GM23338 (cell line): Measurements from ENCODE around the gene PCK2. TPM values are rescaled to one million over a fixed set of nuclear protein-coding genes. Genes with fewer than 3 reads are reported as not detected.

Source experiments
- ATAC-seq: fragments of 200-7000 bp; cut with Tn5 transposase; 3 replicates; pipeline ENCODE4 v1.9.1; 2020
- DNase-seq: peaks from one replicate; pipeline ENCODE4 v3.0.0-alpha.2; 2015; ENCODE audit warnings: low spot score
- H2AFZ ChIP-seq: fragments of 200-600 bp; sonication (generic); 2 replicates; pipeline ENCODE4 v1.8.0; 2016; ENCODE audit warnings: antibody characterized with exemption, mild to moderate bottlenecking, moderate library complexity
- H3F3A ChIP-seq: fragments of 200-600 bp; sonication (generic); replicated peaks from 2 replicates; pipeline ENCODE4 v1.8.0; 2017; ENCODE audit warnings: antibody characterized with exemption, mixed run types, low read depth
- H3K27ac ChIP-seq: fragments of 200-600 bp; sonication (generic); 2 replicates; pipeline ENCODE4 v1.6.1; 2016; ENCODE audit warnings: low read depth
- H3K27me3 ChIP-seq: fragments of 200-600 bp; sonication (generic); 2 replicates; pipeline ENCODE4 v1.8.0; 2016; ENCODE audit warnings: mild to moderate bottlenecking, mixed run types, moderate library complexity; ENCODE audit not compliant: insufficient read depth
- H3K36me3 ChIP-seq: fragments of 200-600 bp; sonication (generic); 2 replicates; pipeline ENCODE4 v1.8.0; 2016; ENCODE audit warnings: mild to moderate bottlenecking; ENCODE audit not compliant: insufficient read depth
- H3K4me1 ChIP-seq: fragments of 200-600 bp; sonication (generic); 2 replicates; pipeline ENCODE4 v1.8.0; 2016; ENCODE audit warnings: mild to moderate bottlenecking, moderate library complexity; ENCODE audit not compliant: insufficient read depth
- H3K4me2 ChIP-seq: fragments of 200-600 bp; sonication (generic); 2 replicates; pipeline ENCODE4 v1.7.1; 2017; ENCODE audit warnings: mixed run types
- H3K4me3 ChIP-seq: fragments of 200-600 bp; sonication (generic); 2 replicates; pipeline ENCODE4 v1.6.1; 2016; ENCODE audit warnings: mixed run types
- H3K79me2 ChIP-seq: fragments of 200-600 bp; sonication (generic); replicated peaks from 2 replicates; pipeline ENCODE4 v1.8.0; 2017; ENCODE audit warnings: mild to moderate bottlenecking; ENCODE audit not compliant: insufficient read depth
- H3K9me2 ChIP-seq: fragments of 200-600 bp; sonication (generic); 2 replicates; pipeline ENCODE4 v1.8.0; 2017; ENCODE audit not compliant: insufficient read depth
- H4K20me1 ChIP-seq: fragments of 200-600 bp; sonication (generic); replicated peaks from 2 replicates; pipeline ENCODE4 v1.8.0; 2017; ENCODE audit warnings: mild to moderate bottlenecking; ENCODE audit not compliant: insufficient read depth
- H3K27ac Mint-ChIP-seq: 2 replicates; pipeline ENCODE4 v1.8.0; 2020; ENCODE audit warnings: inconsistent platforms, mild to moderate bottlenecking, moderate library complexity, mixed read lengths
- H3K27me3 Mint-ChIP-seq: 3 replicates; pipeline ENCODE4 v1.8.0; 2022; ENCODE audit warnings: low read depth, mild to moderate bottlenecking, moderate library complexity, mixed read lengths, inconsistent platforms; ENCODE audit not compliant: insufficient read depth, poor library complexity
- H3K36me3 Mint-ChIP-seq: 3 replicates; pipeline ENCODE4 v1.8.0; 2021; ENCODE audit warnings: low read depth, mild to moderate bottlenecking, inconsistent platforms, moderate library complexity, mixed read lengths
- H3K4me1 Mint-ChIP-seq: 3 replicates; pipeline ENCODE4 v1.8.0; 2020; ENCODE audit warnings: mild to moderate bottlenecking, inconsistent platforms, mixed read lengths
- H3K4me3 Mint-ChIP-seq: 3 replicates; pipeline ENCODE4 v1.8.0; 2021; ENCODE audit warnings: moderate library complexity, mild to moderate bottlenecking, inconsistent platforms, mixed read lengths
- H3K9me3 Mint-ChIP-seq: 3 replicates; pipeline ENCODE4 v1.8.0; 2020; ENCODE audit warnings: moderate library complexity, mild to moderate bottlenecking, inconsistent platforms, mixed read lengths
- CREB1 ChIP-seq: fragments of 250-450 bp; sonication (Bioruptor Pico); IDR thresholded peaks from 2 replicates; pipeline ENCODE4 v1.5.0; 2020; ENCODE audit warnings: low read depth, mild to moderate bottlenecking, moderate library complexity
- EZH2phosphoT487 ChIP-seq: fragments of 200-600 bp; sonication (generic); IDR thresholded peaks from one replicate; pipeline ENCODE4 v1.8.1; 2018; ENCODE audit warnings: antibody characterized with exemption; ENCODE audit not compliant: unreplicated experiment
- NANOG ChIP-seq: IDR thresholded peaks from 2 replicates; pipeline ENCODE4 v1.6.1; 2016; ENCODE audit warnings: antibody characterized with exemption, borderline replicate concordance
- POLR2AphosphoS5 ChIP-seq: IDR thresholded peaks from 2 replicates; pipeline ENCODE4 v1.6.1; 2016; ENCODE audit warnings: antibody characterized with exemption, low read depth
- STAT1 ChIP-seq: IDR thresholded peaks from one replicate; pipeline ENCODE4 v1.6.1; 2016; ENCODE audit warnings: antibody characterized with exemption; ENCODE audit not compliant: unreplicated experiment
- ZNF114 ChIP-seq: fragments of 250-450 bp; sonication (Bioruptor Pico); IDR thresholded peaks from 2 replicates; pipeline ENCODE4 v1.5.0; 2020; ENCODE audit warnings: mild to moderate bottlenecking, moderate library complexity
- ZNF331 ChIP-seq: fragments of 250-450 bp; sonication (Bioruptor Pico); IDR thresholded peaks from 2 replicates; pipeline ENCODE4 v1.5.0; 2020; ENCODE audit warnings: low read depth, mild to moderate bottlenecking, moderate library complexity
- polyA plus RNA-seq: library from polyadenylated mRNA; unstranded; fragments of >200 nt; fragmentation: Nextera tagmentation; extraction: Ambion mirVana; gene quantifications from 2 replicates; pipeline ENCODE4 v1.2.1, GENCODE V29; 2016
- total RNA-seq: library from RNA; depleted of rRNA; stranded (reverse); fragments of >200 nt; shearing (Covaris generic); gene quantifications from 2 replicates; pipeline ENCODE4 v1.2.3, GENCODE V29; 2014
- TF ChIP-seq, protein P1 (sequence below), 2 experiments: fragments of 200-600 bp in 1 of 2; sonication (generic) in 1 of 2; conservative IDR thresholded peaks; 2 replicates each; pipeline versions ENCODE4 v1.5.1 to v1.6.1; 2016 to 2017; ENCODE audit warnings: antibody characterized with exemption in 2 of 2, low read depth in 2 of 2, mild to moderate bottlenecking in 2 of 2, moderate library complexity in 1 of 2
- TF ChIP-seq, protein P2 (sequence below): fragments of 250-450 bp; sonication (Bioruptor Pico); IDR thresholded peaks from 2 replicates; pipeline ENCODE4 v1.5.0; 2020; ENCODE audit warnings: mild to moderate bottlenecking, moderate library complexity
- TF ChIP-seq, protein P3 (sequence below): IDR thresholded peaks from one replicate; pipeline ENCODE4 v1.6.1; 2018; ENCODE audit warnings: antibody characterized with exemption; ENCODE audit not compliant: unreplicated experiment

The PCK2 gene
- total and polyA plus RNA-seq, 2 experiments from 2014 or later = 53.5 to 103 TPM

DNA sequence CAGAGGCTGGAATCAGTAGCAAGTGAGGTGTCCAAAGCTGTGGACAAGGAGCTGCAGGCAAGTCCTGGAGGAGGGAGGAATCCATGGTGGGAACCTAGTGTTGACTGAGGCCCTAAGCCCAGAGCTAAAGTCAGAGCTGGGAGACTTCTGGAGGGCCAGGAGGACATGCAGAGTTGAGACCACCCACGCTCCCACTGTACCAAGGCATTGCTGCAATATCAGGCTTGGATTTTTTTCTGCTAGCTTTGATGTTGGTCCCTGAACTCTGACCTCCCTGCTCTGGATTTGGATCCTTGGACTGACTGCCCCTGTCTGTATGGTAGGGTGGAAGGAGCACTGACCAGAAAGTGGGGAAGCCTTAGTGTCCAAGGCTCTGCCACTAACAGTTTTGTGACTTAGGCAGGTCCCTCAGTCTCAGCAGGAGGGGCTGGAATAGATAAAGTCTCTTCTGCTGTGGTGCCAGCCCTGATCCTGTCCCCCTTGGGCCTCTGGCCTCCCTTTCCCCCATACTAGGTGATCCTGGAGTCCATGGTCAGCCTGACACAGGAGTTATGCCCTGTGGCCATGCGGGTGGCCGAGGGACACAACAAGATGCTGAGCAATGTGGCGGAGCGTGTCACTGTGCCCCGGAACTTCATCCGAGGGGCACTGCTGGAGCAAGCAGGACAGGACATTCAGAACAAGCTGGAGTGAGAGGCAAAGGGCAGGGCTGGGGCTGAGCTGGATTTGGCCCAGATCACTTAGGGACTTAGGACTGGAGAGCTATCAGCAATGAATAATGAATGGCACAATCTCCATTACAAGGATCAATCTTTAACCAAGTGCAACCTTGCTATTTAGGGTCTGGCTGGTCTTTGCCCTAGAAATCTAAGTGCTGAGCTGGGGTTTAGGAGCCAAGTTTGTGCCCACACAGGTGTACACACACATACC lies 32.9 kb upstream of the PCK2 start:
- Mint-ChIP-seq H3K4me3 (no peak overlapping the region), H3K27ac (peak overlapping the region; percentile 81; the same call in 1 of the 2 replicates), H3K27me3 (peaks cover 7% of the 10 kb centered on the region)

More for the DNA sequence above, 32.9 kb upstream of the PCK2 start:
- H3K27me3 ChIP-seq = no peaks in the 10 kb centered on the region
- no peaks in the 10 kb centered on the region for H3K4me1 ChIP-seq
- no peak overlapping the region for H2AFZ ChIP-seq
- no peak overlapping the region for H3K4me2 ChIP-seq
- no peak overlapping the region for H3K27ac ChIP-seq
- H3K4me3 ChIP-seq = no peak overlapping the region
- TF ChIP-seq CREB1 (CRISPR knock-in tag) (no peak), POLR2AphosphoS5 (no peak), ZNF114 (CRISPR knock-in tag) (no peak), STAT1 (no peak), EZH2phosphoT487 (no peak), NANOG (no peak), ZNF331 (CRISPR knock-in tag) (no peak)
- TF ChIP-seq, protein P1, sequence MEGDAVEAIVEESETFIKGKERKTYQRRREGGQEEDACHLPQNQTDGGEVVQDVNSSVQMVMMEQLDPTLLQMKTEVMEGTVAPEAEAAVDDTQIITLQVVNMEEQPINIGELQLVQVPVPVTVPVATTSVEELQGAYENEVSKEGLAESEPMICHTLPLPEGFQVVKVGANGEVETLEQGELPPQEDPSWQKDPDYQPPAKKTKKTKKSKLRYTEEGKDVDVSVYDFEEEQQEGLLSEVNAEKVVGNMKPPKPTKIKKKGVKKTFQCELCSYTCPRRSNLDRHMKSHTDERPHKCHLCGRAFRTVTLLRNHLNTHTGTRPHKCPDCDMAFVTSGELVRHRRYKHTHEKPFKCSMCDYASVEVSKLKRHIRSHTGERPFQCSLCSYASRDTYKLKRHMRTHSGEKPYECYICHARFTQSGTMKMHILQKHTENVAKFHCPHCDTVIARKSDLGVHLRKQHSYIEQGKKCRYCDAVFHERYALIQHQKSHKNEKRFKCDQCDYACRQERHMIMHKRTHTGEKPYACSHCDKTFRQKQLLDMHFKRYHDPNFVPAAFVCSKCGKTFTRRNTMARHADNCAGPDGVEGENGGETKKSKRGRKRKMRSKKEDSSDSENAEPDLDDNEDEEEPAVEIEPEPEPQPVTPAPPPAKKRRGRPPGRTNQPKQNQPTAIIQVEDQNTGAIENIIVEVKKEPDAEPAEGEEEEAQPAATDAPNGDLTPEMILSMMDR (conservative IDR thresholded peaks at IDR 0.05; ENCODE audit: low read depth in 2 of 2) = no peak
- TF ChIP-seq, protein P2, sequence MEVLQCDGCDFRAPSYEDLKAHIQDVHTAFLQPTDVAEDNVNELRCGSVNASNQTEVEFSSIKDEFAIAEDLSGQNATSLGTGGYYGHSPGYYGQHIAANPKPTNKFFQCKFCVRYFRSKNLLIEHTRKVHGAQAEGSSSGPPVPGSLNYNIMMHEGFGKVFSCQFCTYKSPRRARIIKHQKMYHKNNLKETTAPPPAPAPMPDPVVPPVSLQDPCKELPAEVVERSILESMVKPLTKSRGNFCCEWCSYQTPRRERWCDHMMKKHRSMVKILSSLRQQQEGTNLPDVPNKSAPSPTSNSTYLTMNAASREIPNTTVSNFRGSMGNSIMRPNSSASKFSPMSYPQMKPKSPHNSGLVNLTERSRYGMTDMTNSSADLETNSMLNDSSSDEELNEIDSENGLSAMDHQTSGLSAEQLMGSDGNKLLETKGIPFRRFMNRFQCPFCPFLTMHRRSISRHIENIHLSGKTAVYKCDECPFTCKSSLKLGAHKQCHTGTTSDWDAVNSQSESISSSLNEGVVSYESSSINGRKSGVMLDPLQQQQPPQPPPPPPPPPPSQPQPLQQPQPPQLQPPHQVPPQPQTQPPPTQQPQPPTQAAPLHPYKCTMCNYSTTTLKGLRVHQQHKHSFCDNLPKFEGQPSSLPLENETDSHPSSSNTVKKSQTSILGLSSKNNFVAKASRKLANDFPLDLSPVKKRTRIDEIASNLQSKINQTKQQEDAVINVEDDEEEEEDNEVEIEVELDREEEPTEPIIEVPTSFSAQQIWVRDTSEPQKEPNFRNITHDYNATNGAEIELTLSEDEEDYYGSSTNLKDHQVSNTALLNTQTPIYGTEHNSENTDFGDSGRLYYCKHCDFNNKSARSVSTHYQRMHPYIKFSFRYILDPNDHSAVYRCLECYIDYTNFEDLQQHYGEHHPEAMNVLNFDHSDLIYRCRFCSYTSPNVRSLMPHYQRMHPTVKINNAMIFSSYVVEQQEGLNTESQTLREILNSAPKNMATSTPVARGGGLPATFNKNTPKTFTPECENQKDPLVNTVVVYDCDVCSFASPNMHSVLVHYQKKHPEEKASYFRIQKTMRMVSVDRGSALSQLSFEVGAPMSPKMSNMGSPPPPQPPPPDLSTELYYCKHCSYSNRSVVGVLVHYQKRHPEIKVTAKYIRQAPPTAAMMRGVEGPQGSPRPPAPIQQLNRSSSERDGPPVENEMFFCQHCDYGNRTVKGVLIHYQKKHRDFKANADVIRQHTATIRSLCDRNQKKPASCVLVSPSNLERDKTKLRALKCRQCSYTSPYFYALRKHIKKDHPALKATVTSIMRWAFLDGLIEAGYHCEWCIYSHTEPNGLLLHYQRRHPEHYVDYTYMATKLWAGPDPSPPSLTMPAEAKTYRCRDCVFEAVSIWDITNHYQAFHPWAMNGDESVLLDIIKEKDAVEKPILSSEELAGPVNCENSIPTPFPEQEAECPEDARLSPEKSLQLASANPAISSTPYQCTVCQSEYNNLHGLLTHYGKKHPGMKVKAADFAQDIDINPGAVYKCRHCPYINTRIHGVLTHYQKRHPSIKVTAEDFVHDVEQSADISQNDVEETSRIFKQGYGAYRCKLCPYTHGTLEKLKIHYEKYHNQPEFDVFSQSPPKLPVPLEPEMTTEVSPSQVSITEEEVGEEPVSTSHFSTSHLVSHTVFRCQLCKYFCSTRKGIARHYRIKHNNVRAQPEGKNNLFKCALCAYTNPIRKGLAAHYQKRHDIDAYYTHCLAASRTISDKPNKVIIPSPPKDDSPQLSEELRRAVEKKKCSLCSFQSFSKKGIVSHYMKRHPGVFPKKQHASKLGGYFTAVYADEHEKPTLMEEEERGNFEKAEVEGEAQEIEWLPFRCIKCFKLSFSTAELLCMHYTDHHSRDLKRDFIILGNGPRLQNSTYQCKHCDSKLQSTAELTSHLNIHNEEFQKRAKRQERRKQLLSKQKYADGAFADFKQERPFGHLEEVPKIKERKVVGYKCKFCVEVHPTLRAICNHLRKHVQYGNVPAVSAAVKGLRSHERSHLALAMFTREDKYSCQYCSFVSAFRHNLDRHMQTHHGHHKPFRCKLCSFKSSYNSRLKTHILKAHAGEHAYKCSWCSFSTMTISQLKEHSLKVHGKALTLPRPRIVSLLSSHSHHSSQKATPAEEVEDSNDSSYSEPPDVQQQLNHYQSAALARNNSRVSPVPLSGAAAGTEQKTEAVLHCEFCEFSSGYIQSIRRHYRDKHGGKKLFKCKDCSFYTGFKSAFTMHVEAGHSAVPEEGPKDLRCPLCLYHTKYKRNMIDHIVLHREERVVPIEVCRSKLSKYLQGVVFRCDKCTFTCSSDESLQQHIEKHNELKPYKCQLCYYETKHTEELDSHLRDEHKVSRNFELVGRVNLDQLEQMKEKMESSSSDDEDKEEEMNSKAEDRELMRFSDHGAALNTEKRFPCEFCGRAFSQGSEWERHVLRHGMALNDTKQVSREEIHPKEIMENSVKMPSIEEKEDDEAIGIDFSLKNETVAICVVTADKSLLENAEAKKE (CRISPR knock-in tag) = no peak
- TF ChIP-seq, protein P3, sequence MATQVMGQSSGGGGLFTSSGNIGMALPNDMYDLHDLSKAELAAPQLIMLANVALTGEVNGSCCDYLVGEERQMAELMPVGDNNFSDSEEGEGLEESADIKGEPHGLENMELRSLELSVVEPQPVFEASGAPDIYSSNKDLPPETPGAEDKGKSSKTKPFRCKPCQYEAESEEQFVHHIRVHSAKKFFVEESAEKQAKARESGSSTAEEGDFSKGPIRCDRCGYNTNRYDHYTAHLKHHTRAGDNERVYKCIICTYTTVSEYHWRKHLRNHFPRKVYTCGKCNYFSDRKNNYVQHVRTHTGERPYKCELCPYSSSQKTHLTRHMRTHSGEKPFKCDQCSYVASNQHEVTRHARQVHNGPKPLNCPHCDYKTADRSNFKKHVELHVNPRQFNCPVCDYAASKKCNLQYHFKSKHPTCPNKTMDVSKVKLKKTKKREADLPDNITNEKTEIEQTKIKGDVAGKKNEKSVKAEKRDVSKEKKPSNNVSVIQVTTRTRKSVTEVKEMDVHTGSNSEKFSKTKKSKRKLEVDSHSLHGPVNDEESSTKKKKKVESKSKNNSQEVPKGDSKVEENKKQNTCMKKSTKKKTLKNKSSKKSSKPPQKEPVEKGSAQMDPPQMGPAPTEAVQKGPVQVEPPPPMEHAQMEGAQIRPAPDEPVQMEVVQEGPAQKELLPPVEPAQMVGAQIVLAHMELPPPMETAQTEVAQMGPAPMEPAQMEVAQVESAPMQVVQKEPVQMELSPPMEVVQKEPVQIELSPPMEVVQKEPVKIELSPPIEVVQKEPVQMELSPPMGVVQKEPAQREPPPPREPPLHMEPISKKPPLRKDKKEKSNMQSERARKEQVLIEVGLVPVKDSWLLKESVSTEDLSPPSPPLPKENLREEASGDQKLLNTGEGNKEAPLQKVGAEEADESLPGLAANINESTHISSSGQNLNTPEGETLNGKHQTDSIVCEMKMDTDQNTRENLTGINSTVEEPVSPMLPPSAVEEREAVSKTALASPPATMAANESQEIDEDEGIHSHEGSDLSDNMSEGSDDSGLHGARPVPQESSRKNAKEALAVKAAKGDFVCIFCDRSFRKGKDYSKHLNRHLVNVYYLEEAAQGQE = no peak
- no peaks in the 10 kb centered on the region for H3K36me3 ChIP-seq
- Mint-ChIP-seq H3K4me1 (peaks cover 13% of the 10 kb centered on the region), H3K9me3 (no peaks in the 10 kb centered on the region; the same call in 2 of the 3 replicates), H3K36me3 (peaks cover 15% of the 10 kb centered on the region; the same call in 2 of the 3 replicates)
- H3K9me2 ChIP-seq = no peaks in the 10 kb centered on the region
- DNase-seq (no peak), ATAC-seq (no peak)
- H4K20me1 ChIP-seq = no peaks in the 10 kb centered on the region
- H3K79me2 ChIP-seq = no peaks in the 10 kb centered on the region
- H3F3A ChIP-seq = no peaks in the 10 kb centered on the region
